ENCODE results near the gene GOLGA6L1. TPM values are rescaled to one million over a fixed set of nuclear protein-coding genes. Genes with fewer than 3 reads are reported as not detected.

GOLGA6L1 gene
- total RNA-seq, 1 experiment from 2014 or later: not detected

GRCh38 chr15:23079766-23080165 lies 56.9 kb downstream of the GOLGA6L1 start:
- H3K36me3 ChIP-seq (ENCODE audit: control insufficient read depth, insufficient read depth, low read length): no peaks in the 10 kb centered on the region
- Mint-ChIP-seq H3K9me3 (ENCODE audit: unreplicated experiment) (no peaks in the 10 kb centered on the region), H3K36me3 (ENCODE audit: insufficient read depth, unreplicated experiment) (no peaks in the 10 kb centered on the region), H3K4me1 (ENCODE audit: low read depth, unreplicated experiment) (peaks cover 17% of the 10 kb centered on the region), H3K27ac (ENCODE audit: unreplicated experiment) (no peak overlapping the region), H3K4me3 (ENCODE audit: unreplicated experiment) (no peak overlapping the region), H3K27me3 (ENCODE audit: insufficient read depth, unreplicated experiment) (no peaks in the 10 kb centered on the region)
- no peak overlapping the region for H3K4me3 ChIP-seq (ENCODE audit: low read depth, low read length)
- CTCF ChIA-PET: no interaction called here
- H3K9me3 ChIP-seq: no peaks in the 10 kb centered on the region
- no peaks in the 10 kb centered on the region for H3K27me3 ChIP-seq (replicated peaks; ENCODE audit: control insufficient read depth, insufficient read depth, low read length)
- no peak for DNase-seq
- POLR2A ChIA-PET: no interaction called here
- H3K4me1 ChIP-seq: peaks cover 24% of the 10 kb centered on the region
- TF ChIP-seq CTCF (IDR thresholded peaks at IDR 0.05; ENCODE audit: insufficient read depth in 1 of 2, low read depth in 1 of 2, low read length in 1 of 2, severe bottlenecking in 1 of 2, unreplicated experiment in 1 of 2): no peak
- no TSS peak for BruUV-seq (replicated peaks)
- intact Hi-C loops (cut with micrococcal nuclease; ENCODE audit: unreplicated experiment): no loop called here

Other genes with a start within 250 kb of the GOLGA6L1 start
- gene CYFIP1, start 156.5 kb downstream of the GOLGA6L1 start, total RNA-seq (2022): 205 and 211 TPM in 2 replicates
- 48.3 and 53.1 TPM in 2 replicates for gene TUBGCP5, start 97.3 kb downstream of the GOLGA6L1 start, total RNA-seq (2022)
- gene GOLGA6L26, start 197.4 kb upstream of the GOLGA6L1 start, total RNA-seq (2022): not detected in 2 replicates
- not detected in 2 replicates for gene GOLGA8S, start 217.9 kb upstream of the GOLGA6L1 start, total RNA-seq (2022)